NB4 (cell line): ENCODE results near the gene FAM241B.

ENCODE experiments used
- CTCF ChIP-seq: IDR thresholded peaks from one replicate; pipeline ENCODE4 v1.5.1; 2012; ENCODE audit warnings: low read depth, low read length
- POLR2A ChIP-seq: IDR thresholded peaks from 2 replicates; pipeline ENCODE4 v1.6.1; 2011; ENCODE audit warnings: mild to moderate bottlenecking; ENCODE audit not compliant: insufficient read length; ENCODE audit errors: extremely low read depth

GRCh38 chr10:69629897-69630650, at the start of gene FAM241B:
- TF ChIP-seq POLR2A: no peak
- TF ChIP-seq CTCF: peak; percentile 46
